Amygdala (tissue), 56 donors: ENCODE data around the gene SLC38A9.

ENCODE experiments used
- DNase-seq, 56 donors: peaks; one replicate each; lab custom pipeline; 2025; lab: John Stamatoyannopoulos, UW

The SLC38A9 gene

GRCh38 chr5:55668356-55668755 lies 43.8 kb downstream of the SLC38A9 start:
- DNase-seq = no peak

GRCh38 chr5:55667938-55668337 lies 44.2 kb downstream of the SLC38A9 start:
- no peak for DNase-seq

- no peak for DNase-seq
These were observed 47.1 kb downstream of the SLC38A9 start for GRCh38 chr5:55665065-55665464.

- DNase-seq = no peak
These were observed 54.7 kb downstream of the SLC38A9 start for GRCh38 chr5:55657443-55657842.

GRCh38 chr5:55650386-55650785 lies 61.7 kb downstream of the SLC38A9 start:
- no peak for DNase-seq

- no peak for DNase-seq
These were observed 62.2 kb downstream of the SLC38A9 start for GRCh38 chr5:55649963-55650362.

- DNase-seq = no peak
These were observed 66.8 kb downstream of the SLC38A9 start for GRCh38 chr5:55645304-55645703.

- no peak for DNase-seq
These were observed 73.7 kb downstream of the SLC38A9 start for GRCh38 chr5:55638455-55638854.

- DNase-seq = no peak
These were observed 74.1 kb downstream of the SLC38A9 start for GRCh38 chr5:55638051-55638450.

- no peak for DNase-seq
These were observed 75.4 kb downstream of the SLC38A9 start for GRCh38 chr5:55636683-55637082.

- no peak for DNase-seq
These were observed 75.9 kb downstream of the SLC38A9 start for GRCh38 chr5:55636177-55636576.

GRCh38 chr5:55634866-55635265 lies 77.3 kb downstream of the SLC38A9 start:
- DNase-seq = no peak

GRCh38 chr5:55634209-55634805 lies 77.8 kb downstream of the SLC38A9 start:
- no peak for DNase-seq

- peak in 1 of 56 donors; percentile 8 for DNase-seq
These were observed 78.4 kb downstream of the SLC38A9 start for GRCh38 chr5:55633574-55634208.

- no peak for DNase-seq
These were observed 82.3 kb downstream of the SLC38A9 start for GRCh38 chr5:55629815-55630214.

- DNase-seq = no peak
These were observed 85.3 kb downstream of the SLC38A9 start for GRCh38 chr5:55626790-55627189.

GRCh38 chr5:55625913-55626312 lies 86.2 kb downstream of the SLC38A9 start:
- no peak for DNase-seq

GRCh38 chr5:55625589-55625909 lies 86.6 kb downstream of the SLC38A9 start:
- no peak for DNase-seq

- no peak for DNase-seq
These were observed 87.1 kb downstream of the SLC38A9 start for GRCh38 chr5:55624841-55625588.

- no peak for DNase-seq
These were observed 88.3 kb downstream of the SLC38A9 start for GRCh38 chr5:55623789-55624188.

GRCh38 chr5:55622460-55622859 lies 89.7 kb downstream of the SLC38A9 start:
- DNase-seq = no peak

- no peak for DNase-seq
These were observed 90.9 kb downstream of the SLC38A9 start for GRCh38 chr5:55621229-55621628.
